AG10803 (cell line): ENCODE measurements around the gene MYZAP.

ENCODE experiments used
- DNase-seq: peaks from one replicate; pipeline ENCODE4 v3.0.0; 2010; ENCODE audit warnings: low read depth
- H3K4me3 ChIP-seq: 2 replicates; pipeline ENCODE4 v1.5.1; 2011; ENCODE audit warnings: mild to moderate bottlenecking, low read length, control low read depth
- CTCF ChIP-seq: conservative IDR thresholded peaks from 2 replicates; pipeline ENCODE4 v1.5.1; 2011; ENCODE audit warnings: mild to moderate bottlenecking, low read length, control low read depth, inconsistent platforms

Gene MYZAP

GRCh38 chr15:57647071-57647790, 55.5 kb downstream of the MYZAP start:
- DNase-seq, result no peak
- no peak overlapping the region for H3K4me3 ChIP-seq
- no peak for TF ChIP-seq CTCF

- no peak overlapping the region for H3K4me3 ChIP-seq
- DNase-seq, result no peak
- TF ChIP-seq CTCF, result no peak
Observed at GRCh38 chr15:57647791-57648130, 56.1 kb downstream of the MYZAP start.

- no peak overlapping the region for H3K4me3 ChIP-seq
- no peak for TF ChIP-seq CTCF
- peak; percentile 78 for DNase-seq
Observed at GRCh38 chr15:57649138-57649537, 57.4 kb downstream of the MYZAP start.

- no peak overlapping the region for H3K4me3 ChIP-seq
- no peak for TF ChIP-seq CTCF
- DNase-seq, result no peak
Observed at GRCh38 chr15:57651445-57651844, 59.7 kb downstream of the MYZAP start.

GRCh38 chr15:57652481-57652880, 60.8 kb downstream of the MYZAP start:
- H3K4me3 ChIP-seq, result no peak overlapping the region
- DNase-seq, result no peak
- TF ChIP-seq CTCF, result no peak

- no peak for TF ChIP-seq CTCF
- H3K4me3 ChIP-seq, result no peak overlapping the region
- peak; percentile 92 for DNase-seq
Observed at GRCh38 chr15:57654153-57654852, 62.6 kb downstream of the MYZAP start.

GRCh38 chr15:57655053-57655452, 63.3 kb downstream of the MYZAP start:
- H3K4me3 ChIP-seq, result no peak overlapping the region
- no peak for DNase-seq
- TF ChIP-seq CTCF, result no peak
